K562 (cell line): ENCODE measurements around the gene MCU. TPM values are rescaled to one million over a fixed set of nuclear protein-coding genes. Genes with fewer than 3 reads are reported as not detected.

Source experiments
- ATAC-seq: fragments of 200-7000 bp; cut with Tn5 transposase; 3 replicates; pipeline ENCODE4 v1.9.1; 2020; ENCODE audit warnings: moderate library complexity
- BruUV-seq: library from RNA; stranded (reverse); fragments of 400-500 nt; replicated peaks from 2 replicates; lab custom pipeline; 2021; lab: Mats Ljungman, UMichigan
- CTCF ChIA-PET: fragments of 300-600 bp; formaldehyde crosslinking; extraction: SDS; loops from one replicate; lab custom pipeline; 2021; ENCODE audit warnings: low intra/inter-chr PET ratio; lab: Yijun Ruan, JAX
- POLR2A ChIA-PET: fragments of 300-600, 350-650 bp; sonication (Branson Sonifier 250); formaldehyde crosslinking; extraction: SDS; loops from one replicate; lab custom pipeline; 2021; ENCODE audit warnings: antibody characterized with exemption, inconsistent platforms; lab: Yijun Ruan, JAX
- DNase-seq, 4 experiments: peaks; one replicate each; pipeline versions ENCODE4 v3.0.0 to v3.0.0-alpha.2; 2011 to 2018; ENCODE audit warnings: low spot score in 3 of 4, mixed read lengths in 3 of 4; ENCODE audit errors: extremely low read depth in 1 of 4
- FAIRE-seq: peaks from 2 replicates; lab custom pipeline; 2011; peaks lifted over from hg19 to GRCh38; lab: Jason Lieb, UNC
- H2AFZ ChIP-seq: 2 replicates; pipeline ENCODE4 v1.6.0; 2011; ENCODE audit warnings: low read depth, low read length, control low read depth, inconsistent platforms
- H3K27ac ChIP-seq: fragments of 200-600 bp; 3 replicates; pipeline ENCODE4 v1.8.0; 2011; ENCODE audit warnings: low read depth, mild to moderate bottlenecking, control low read depth, inconsistent platforms, low read length, moderate library complexity, mixed read lengths; ENCODE audit errors: extremely low read depth
- H3K27me3 ChIP-seq, 2 experiments: fragments of 300-600 bp in 1 of 2; 2 replicates in 1 of 2; 3 replicates in 1 of 2; pipeline versions ENCODE4 v1.6.0 to v1.8.0; 2011; ENCODE audit warnings: inconsistent platforms in 2 of 2, low read length in 2 of 2, mild to moderate bottlenecking in 1 of 2, mixed read lengths in 1 of 2, moderate library complexity in 1 of 2; ENCODE audit not compliant: control insufficient read depth in 2 of 2, insufficient read depth in 2 of 2
- H3K36me3 ChIP-seq: fragments of 300-600 bp; 3 replicates; pipeline ENCODE4 v1.8.0; 2011; ENCODE audit warnings: mild to moderate bottlenecking, low read length, inconsistent platforms; ENCODE audit not compliant: control insufficient read depth, insufficient read depth
- H3K4me1 ChIP-seq, 2 experiments: fragments of 200-600 bp in 1 of 2; replicated peaks in 1 of 2; 2 replicates in 1 of 2; 3 replicates in 1 of 2; pipeline versions ENCODE4 v1.5.1 to v1.8.0; 2011; ENCODE audit warnings: inconsistent platforms in 2 of 2, low read length in 2 of 2, mild to moderate bottlenecking in 1 of 2, mixed read lengths in 1 of 2, moderate library complexity in 1 of 2; ENCODE audit not compliant: control insufficient read depth in 2 of 2, insufficient read depth in 2 of 2
- H3K4me2 ChIP-seq: 2 replicates; pipeline ENCODE4 v1.6.1; 2011; ENCODE audit warnings: low read length, control low read depth, inconsistent platforms, mixed read lengths; ENCODE audit not compliant: insufficient read depth
- H3K4me3 ChIP-seq: fragments of 200-600 bp; sonication (generic), shearing (Covaris generic); 2 replicates; pipeline ENCODE4 v1.5.1; 2016; ENCODE audit warnings: control low read depth, inconsistent platforms
- H3K79me2 ChIP-seq: fragments of 200-600 bp; 3 replicates; pipeline ENCODE4 v1.8.0; 2011; ENCODE audit warnings: low read length, inconsistent platforms; ENCODE audit not compliant: control insufficient read depth, insufficient read depth
- H3K9ac ChIP-seq, 2 experiments: 2 replicates each; pipeline versions ENCODE4 v1.6.0 to v1.6.1; 2011; ENCODE audit warnings: low read depth in 2 of 2, low read length in 2 of 2, control low read depth in 1 of 2, inconsistent platforms in 1 of 2, mild to moderate bottlenecking in 1 of 2, mixed read lengths in 1 of 2; ENCODE audit not compliant: insufficient read depth in 1 of 2
- H3K9me1 ChIP-seq: one replicate; pipeline ENCODE4 v1.6.0; 2011; ENCODE audit warnings: inconsistent platforms, mild to moderate bottlenecking, low read length, moderate library complexity; ENCODE audit not compliant: control insufficient read depth, insufficient read depth
- H3K9me3 ChIP-seq: replicated peaks from 2 replicates; pipeline ENCODE4 v1.5.1; 2011; ENCODE audit warnings: low read depth, low read length, inconsistent platforms; ENCODE audit not compliant: control insufficient read depth, insufficient read depth
- H4K20me1 ChIP-seq: replicated peaks from 2 replicates; pipeline ENCODE4 v1.6.1; 2011; ENCODE audit warnings: low read length, inconsistent platforms, mixed read lengths; ENCODE audit not compliant: control insufficient read depth, insufficient read depth
- ATF2 ChIP-seq: sonication (generic); formaldehyde crosslinking; IDR thresholded peaks from 2 replicates; pipeline ENCODE4 v1.8.1; 2022; ENCODE audit warnings: missing genetic modification reagents
- BRF2 ChIP-seq: IDR thresholded peaks from 3 replicates; pipeline ENCODE4 v1.6.1; 2011; ENCODE audit warnings: borderline replicate concordance, mild to moderate bottlenecking; ENCODE audit not compliant: insufficient read length, insufficient read depth
- ZNF507 ChIP-seq: conservative IDR thresholded peaks from 2 replicates; pipeline ENCODE4 v1.6.1; 2017; ENCODE audit warnings: missing genetic modification characterization, missing compliant biosample characterization
- WGBS: fragments of 100-300 bp; shearing (Covaris generic); methylation state at CpG from one replicate; pipeline ENCODE4 v1.1.6; 2016; ENCODE audit warnings: low coverage, mixed read lengths; ENCODE audit not compliant: insufficient coverage; ENCODE audit errors: missing lambda C conversion rate; 5-methylcytosine and 5-hydroxymethylcytosine counted together
- in situ Hi-C: fragments of 300-500 bp; cut with MboI; formaldehyde crosslinking; loops from 4 replicates; pipeline ENCODE4 v1.15.0; 2018; ENCODE audit warnings: inconsistent platforms, mixed read lengths
- intact Hi-C: fragments of 100-400 bp; cut with micrococcal nuclease; formaldehyde crosslinking; loops from 2 replicates; pipeline ENCODE4 v1.14.2; 2022
- polyA plus RNA-seq, 8 experiments: library from polyadenylated mRNA; depleted of rRNA in 4 of 8; stranded (reverse) in 5 of 8; unstranded in 3 of 8; fragments of >200 nt; fragmentation: Nextera tagmentation in 2 of 8; fragmentation: Illumina TruSeq in 1 of 8; extraction: Ambion mirVana in 2 of 8; extraction: Trizol in 1 of 8; gene quantifications; 2 replicates each; pipeline versions ENCODE4 v1.2.1 to v1.2.3, GENCODE V29; 2011 to 2014; ENCODE audit warnings: inconsistent platforms in 1 of 8, missing spikeins in 1 of 8
- total RNA-seq, 7 experiments: library from RNA; depleted of rRNA in 6 of 7; stranded (reverse); fragments of >200 nt in 6 of 7; fragmentation: Illumina TruSeq in 2 of 7; extraction: Trizol in 2 of 7; gene quantifications; 2 replicates each; pipeline versions ENCODE4 v1.2.1 to v1.2.3, GENCODE V29; 2011 to 2021; ENCODE audit warnings: low replicate concordance in 1 of 7

Gene MCU
- total and polyA plus RNA-seq, 9 of the 15 experiments (the other 6 are each of a cell fraction or from before 2014, with no cell fraction given): 8.2 to 88.8 (median 21.3) TPM

- H3K27me3 ChIP-seq: no peaks in the 10 kb centered on the region
- no TSS peak for BruUV-seq
- no peaks in the 10 kb centered on the region for H3K9me1 ChIP-seq
- no peaks in the 10 kb centered on the region for H4K20me1 ChIP-seq
- intact Hi-C loops (no loop called here), in situ Hi-C loops (no loop called here)
- no peak for TF ChIP-seq ZNF507 (tag)
- no peak for TF ChIP-seq ATF2 (CRISPR knock-in tag)
- TF ChIP-seq BRF2: no peak
- H3K36me3 ChIP-seq: no peaks in the 10 kb centered on the region
- no peak for DNase-seq
- FAIRE-seq: no peak
- 45% methylated on average over 2 of the region's 2 CpGs for WGBS
- ChIA-PET POLR2A (interaction anchor here (1.3 to 1.8 kb wide), 2 partner anchors 9 to 18 kb away, joined by 4 to 7 read pairs; no protein-coding TSS in a partner anchor), CTCF (no interaction called here)
- H3K4me1 ChIP-seq: no peaks in the 10 kb centered on the region
- H3K27ac ChIP-seq: no peak overlapping the region
- H3K4me2 ChIP-seq: no peak overlapping the region
- no peak for ATAC-seq
- H2AFZ ChIP-seq: no peak overlapping the region
- no peaks in the 10 kb centered on the region for H3K79me2 ChIP-seq
- no peak overlapping the region for H3K9ac ChIP-seq
- no peak overlapping the region for H3K4me3 ChIP-seq
- peaks cover 5% of the 10 kb centered on the region; the same call in 1 of the 2 replicates for H3K9me3 ChIP-seq
Measured at GRCh38 chr10:72850861-72851260, 158.9 kb downstream of the MCU start.
